ENCODE measurements around the gene MAMDC2.

- TF ChIP-seq POLR2A (IDR thresholded peaks at IDR 0.05), result no peak
- TF ChIP-seq CTCF (IDR thresholded peaks at IDR 0.05), result no peak
Observed at GRCh38 chr9:70205366-70206020, 161.8 kb downstream of the MAMDC2 start.

Measured in adrenal gland (tissue), 5 donors.